Cardiac atrium fibroblast (primary cell): Measurements from ENCODE around the gene RANBP6. TPM values are rescaled to one million over a fixed set of nuclear protein-coding genes. Genes with fewer than 3 reads are reported as not detected.

Source experiments
- total RNA-seq: library from RNA; depleted of rRNA; stranded (reverse); fragments of >200 nt; gene quantifications from 2 replicates; pipeline ENCODE4 v1.2.3, GENCODE V29; 2015

Gene RANBP6
- 8.5 and 9.9 TPM in 2 replicates for total RNA-seq

DNA sequence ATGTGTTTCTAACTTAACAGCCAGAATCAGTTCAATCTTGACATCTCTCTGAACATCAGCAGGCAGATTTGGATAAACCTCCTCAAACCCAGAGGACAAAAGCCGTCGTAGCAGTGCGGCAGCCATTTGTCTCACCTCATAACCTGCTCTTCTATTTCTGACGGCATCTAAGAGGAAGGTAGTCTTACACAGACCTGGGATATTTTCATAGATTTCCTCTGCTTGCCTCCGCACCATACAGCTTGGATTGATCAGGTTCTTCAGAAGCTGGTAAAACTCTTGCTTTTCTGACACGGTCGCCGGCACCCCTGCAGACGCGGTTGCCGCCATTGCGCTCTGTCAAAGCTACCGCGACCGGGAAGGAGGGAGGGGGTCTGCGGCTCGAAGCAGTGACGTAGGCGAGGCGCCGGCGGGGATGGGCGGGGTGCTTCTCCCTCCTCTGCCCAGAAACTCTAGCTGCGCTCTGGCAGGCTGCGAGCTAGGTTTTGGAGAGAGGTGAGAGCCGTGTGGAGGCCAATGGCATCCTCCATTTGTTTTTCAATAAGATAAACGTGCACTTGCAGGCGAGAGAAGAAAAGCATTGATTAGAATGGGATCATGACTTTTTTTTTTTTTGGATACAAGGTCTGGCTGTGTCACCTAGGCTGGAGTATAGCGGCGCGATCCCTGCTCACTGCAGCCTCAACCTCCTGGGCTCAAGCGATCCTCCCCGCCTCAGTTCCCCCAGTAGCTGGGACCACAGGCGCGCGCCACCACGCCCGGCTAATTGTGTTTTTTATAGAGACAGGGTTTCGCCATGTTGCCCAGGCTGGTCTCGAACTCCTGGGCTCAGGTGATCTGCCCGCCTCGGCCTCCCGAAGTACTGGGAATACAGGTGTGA lies at the start of gene RANBP6:
RANBP6 (minus strand) TSS at position 347 of the 880 bp plus-strand sequence; CDS start at position 330, 17 bp downstream.

Other genes starting within 250 kb of the RANBP6 start
- gene ERMP1, start 182.5 kb downstream of the RANBP6 start, total RNA-seq: 6.1 and 6.5 TPM in 2 replicates
- not detected in 2 replicates for gene MLANA, start 124.7 kb downstream of the RANBP6 start, total RNA-seq
- 148 and 185 TPM in 2 replicates for gene IL33, start 200.2 kb upstream of the RANBP6 start, total RNA-seq